ENCODE measurements around the gene MPHOSPH6.

MPHOSPH6 gene

GRCh38 chr16:82195917-82196494, 26.0 kb upstream of the MPHOSPH6 start:
- no peaks in the 10 kb centered on the region for H3K27me3 ChIP-seq (ENCODE audit: insufficient read depth, poor library complexity, severe bottlenecking)
- TF ChIP-seq POLR2AphosphoS5 (IDR thresholded peaks at IDR 0.05; ENCODE audit: low read depth) (no peak), SPI1 (IDR thresholded peaks at IDR 0.05; ENCODE audit: borderline replicate concordance, low read depth) (no peak)
- H3K4me3 ChIP-seq (replicated peaks; ENCODE audit: insufficient read depth, low read length): no peak overlapping the region
- no peak overlapping the region for H3K27ac ChIP-seq (replicated peaks)
- DNase-seq (ENCODE audit: low read depth in 1 of 2, low spot score in 1 of 2): no peak

- Histone ChIP-seq H3K4me3 (replicated peaks; ENCODE audit: insufficient read depth, low read length) (no peak overlapping the region), H3K27ac (replicated peaks) (no peak overlapping the region), H3K27me3 (ENCODE audit: insufficient read depth, poor library complexity, severe bottlenecking) (no peaks in the 10 kb centered on the region)
- TF ChIP-seq CTCF (IDR thresholded peaks at IDR 0.05; ENCODE audit: insufficient read depth, low read length) (no peak), SPI1 (IDR thresholded peaks at IDR 0.05; ENCODE audit: borderline replicate concordance, low read depth) (no peak), GABPA (IDR thresholded peaks at IDR 0.05; ENCODE audit: low read depth) (no peak), POLR2AphosphoS5 (IDR thresholded peaks at IDR 0.05; ENCODE audit: low read depth) (no peak), REST (IDR thresholded peaks at IDR 0.05; ENCODE audit: insufficient replicate concordance, low read depth) (no peak)
- no peak for DNase-seq (ENCODE audit: low read depth in 1 of 2, low spot score in 1 of 2)
Observed at GRCh38 chr16:82194086-82194485, 24.1 kb upstream of the MPHOSPH6 start.

- DNase-seq (ENCODE audit: low read depth in 1 of 2, low spot score in 1 of 2): peak; percentile 72 to 77
- TF ChIP-seq SPI1 (IDR thresholded peaks at IDR 0.05; ENCODE audit: borderline replicate concordance, low read depth) (peak; percentile 90), GABPA (IDR thresholded peaks at IDR 0.05; ENCODE audit: low read depth) (peak; percentile 28; the same call in 1 of the 2 replicates), CTCF (IDR thresholded peaks at IDR 0.05; ENCODE audit: insufficient read depth, low read length) (no peak), REST (IDR thresholded peaks at IDR 0.05; ENCODE audit: insufficient replicate concordance, low read depth) (no peak), POLR2AphosphoS5 (IDR thresholded peaks at IDR 0.05; ENCODE audit: low read depth) (no peak)
- Histone ChIP-seq H3K4me3 (replicated peaks; ENCODE audit: insufficient read depth, low read length) (no peak overlapping the region), H3K27ac (replicated peaks) (peak overlapping the region; percentile 71), H3K27me3 (ENCODE audit: insufficient read depth, poor library complexity, severe bottlenecking) (no peaks in the 10 kb centered on the region)
Observed at GRCh38 chr16:82192665-82193064, 22.6 kb upstream of the MPHOSPH6 start.

- no peak overlapping the region for H3K4me3 ChIP-seq (replicated peaks; ENCODE audit: insufficient read depth, low read length)
- H3K27ac ChIP-seq (replicated peaks): no peak overlapping the region
- DNase-seq (ENCODE audit: low read depth in 1 of 2, low spot score in 1 of 2): no peak
- no peaks in the 10 kb centered on the region for H3K27me3 ChIP-seq (ENCODE audit: insufficient read depth, poor library complexity, severe bottlenecking)
- TF ChIP-seq SPI1 (IDR thresholded peaks at IDR 0.05; ENCODE audit: borderline replicate concordance, low read depth) (no peak), CTCF (IDR thresholded peaks at IDR 0.05; ENCODE audit: insufficient read depth, low read length) (no peak)
Observed at GRCh38 chr16:82190386-82190785, 20.4 kb upstream of the MPHOSPH6 start.

Data from HL-60 (cell line).